Liver (tissue), 9 donors: ENCODE measurements around the gene PCYT2. TPM values are rescaled to one million over a fixed set of nuclear protein-coding genes. Genes with fewer than 3 reads are reported as not detected.

ENCODE experiments used
- DNase-seq: peaks from one replicate; pipeline ENCODE4 v3.0.0-alpha.2; 2017; ENCODE audit warnings: low spot score
- H3K27ac ChIP-seq, 2 donors: one replicate each; pipeline ENCODE4 v1.7.0; 2013; ENCODE audit warnings: inconsistent platforms in 2 of 2, low read length in 2 of 2, control low read depth in 1 of 2, low read depth in 1 of 2, mild to moderate bottlenecking in 1 of 2
- H3K27me3 ChIP-seq, 4 donors: one replicate each; pipeline versions ENCODE4 v1.6.1 to v1.7.0; 2013; ENCODE audit warnings: low read length in 3 of 4, inconsistent platforms in 1 of 4, mild to moderate bottlenecking in 1 of 4, moderate library complexity in 1 of 4; ENCODE audit not compliant: control insufficient read depth in 4 of 4, insufficient read depth in 4 of 4
- H3K36me3 ChIP-seq, 4 donors: one replicate each; pipeline versions ENCODE4 v1.6.1 to v1.7.0; 2013; ENCODE audit warnings: low read length in 3 of 4, mild to moderate bottlenecking in 3 of 4, low read depth in 1 of 4, moderate library complexity in 1 of 4; ENCODE audit not compliant: control insufficient read depth in 4 of 4, insufficient read depth in 3 of 4
- H3K4me1 ChIP-seq, 4 donors: one replicate each; pipeline versions ENCODE4 v1.6.1 to v1.7.0; 2013; ENCODE audit warnings: low read length in 3 of 4, mild to moderate bottlenecking in 3 of 4, moderate library complexity in 1 of 4; ENCODE audit not compliant: control insufficient read depth in 4 of 4, insufficient read depth in 4 of 4
- H3K4me3 ChIP-seq, 3 donors: one replicate each; pipeline versions ENCODE4 v1.6.1 to v1.7.0; 2013; ENCODE audit warnings: low read length in 3 of 3, control low read depth in 1 of 3, low read depth in 1 of 3, mild to moderate bottlenecking in 1 of 3
- H3K9ac ChIP-seq, 2 donors: one replicate each; pipeline ENCODE4 v1.7.0; 2013; ENCODE audit warnings: low read length in 2 of 2, mild to moderate bottlenecking in 2 of 2, moderate library complexity in 2 of 2, control low read depth in 1 of 2, low read depth in 1 of 2
- H3K9me3 ChIP-seq, 4 donors: one replicate each; pipeline versions ENCODE4 v1.6.1 to v1.7.0; 2013; ENCODE audit warnings: low read length in 3 of 4; ENCODE audit not compliant: control insufficient read depth in 4 of 4
- ATF3 ChIP-seq: IDR thresholded peaks from 2 replicates; pipeline ENCODE4 v1.6.1; 2016; ENCODE audit warnings: antibody characterized with exemption
- EGR1 ChIP-seq, 2 donors: IDR thresholded peaks; 2 replicates each; pipeline ENCODE4 v1.6.1; 2016 to 2018; ENCODE audit warnings: antibody characterized with exemption in 2 of 2, low read depth in 2 of 2
- FOXA1 ChIP-seq: IDR thresholded peaks from 2 replicates; pipeline ENCODE4 v1.6.1; 2016; ENCODE audit warnings: antibody characterized with exemption
- GABPA ChIP-seq, 2 donors: IDR thresholded peaks in 1 of 2; conservative IDR thresholded peaks in 1 of 2; 2 replicates each; pipeline ENCODE4 v1.6.1; 2016; ENCODE audit warnings: antibody characterized with exemption in 2 of 2, mild to moderate bottlenecking in 1 of 2, moderate library complexity in 1 of 2
- HNF4A ChIP-seq, 2 donors: conservative IDR thresholded peaks; 2 replicates each; pipeline ENCODE4 v1.6.1; 2016; ENCODE audit warnings: antibody characterized with exemption in 2 of 2, mild to moderate bottlenecking in 2 of 2
- HNF4G ChIP-seq: IDR thresholded peaks from 2 replicates; pipeline ENCODE4 v1.6.1; 2016; ENCODE audit warnings: antibody characterized with exemption
- JUND ChIP-seq, 2 donors: IDR thresholded peaks; 2 replicates each; pipeline ENCODE4 v1.6.1; 2016; ENCODE audit warnings: antibody characterized with exemption in 2 of 2
- NR2F2 ChIP-seq: IDR thresholded peaks from 2 replicates; pipeline ENCODE4 v1.6.1; 2016; ENCODE audit warnings: antibody characterized with exemption
- RAD21 ChIP-seq, 2 donors: IDR thresholded peaks; 2 replicates each; pipeline ENCODE4 v1.6.1; 2016; ENCODE audit warnings: antibody characterized with exemption in 2 of 2, mild to moderate bottlenecking in 2 of 2
- RXRA ChIP-seq, 2 donors: IDR thresholded peaks; 2 replicates each; pipeline ENCODE4 v1.6.1; 2017 to 2018; ENCODE audit warnings: antibody characterized with exemption in 2 of 2, mild to moderate bottlenecking in 1 of 2
- SP1 ChIP-seq: IDR thresholded peaks from 2 replicates; pipeline ENCODE4 v1.6.1; 2018; ENCODE audit warnings: antibody characterized with exemption, mild to moderate bottlenecking
- TAF1 ChIP-seq: conservative IDR thresholded peaks from 2 replicates; pipeline ENCODE4 v1.6.1; 2016; ENCODE audit warnings: antibody characterized with exemption, mild to moderate bottlenecking
- YY1 ChIP-seq: IDR thresholded peaks from 2 replicates; pipeline ENCODE4 v1.6.1; 2016; ENCODE audit warnings: antibody characterized with exemption, mild to moderate bottlenecking
- ZBTB33 ChIP-seq: IDR thresholded peaks from 2 replicates; pipeline ENCODE4 v1.6.1; 2016; ENCODE audit warnings: antibody characterized with exemption
- WGBS: extraction: QIAGEN DNeasy Blood & Tissue Kit; methylation state at CpG from one replicate; pipeline ENCODE4 v1.1.7; 2013; 5-methylcytosine and 5-hydroxymethylcytosine counted together
- polyA plus RNA-seq, 2 donors: library from polyadenylated mRNA; stranded (reverse) in 1 of 2; unstranded in 1 of 2; fragments of 200-250 nt in 1 of 2; fragments of >200 nt in 1 of 2; fragmentation: Nextera tagmentation in 1 of 2; extraction: Ambion mirVana in 1 of 2; gene quantifications; one replicate each; pipeline versions ENCODE4 v1.2.1 to v1.2.3, GENCODE V29; 2013 to 2015
- total RNA-seq, 2 donors: library from RNA; depleted of rRNA; stranded (reverse); fragments of >200 nt; gene quantifications; one replicate each; pipeline ENCODE4 v1.2.3, GENCODE V29; 2014
- TF ChIP-seq, protein P1 (sequence below): IDR thresholded peaks from 2 replicates; pipeline ENCODE4 v1.6.1; 2016; ENCODE audit warnings: antibody characterized with exemption
- donor health status: healthy.
- donor health status: healthy.
- donor health status: healthy.
- donor health status: healthy.
- donor health status: healthy.

Gene PCYT2
- total and polyA plus RNA-seq, 4 donors: 63.9 to 101 (median 88.4) TPM

DNA sequence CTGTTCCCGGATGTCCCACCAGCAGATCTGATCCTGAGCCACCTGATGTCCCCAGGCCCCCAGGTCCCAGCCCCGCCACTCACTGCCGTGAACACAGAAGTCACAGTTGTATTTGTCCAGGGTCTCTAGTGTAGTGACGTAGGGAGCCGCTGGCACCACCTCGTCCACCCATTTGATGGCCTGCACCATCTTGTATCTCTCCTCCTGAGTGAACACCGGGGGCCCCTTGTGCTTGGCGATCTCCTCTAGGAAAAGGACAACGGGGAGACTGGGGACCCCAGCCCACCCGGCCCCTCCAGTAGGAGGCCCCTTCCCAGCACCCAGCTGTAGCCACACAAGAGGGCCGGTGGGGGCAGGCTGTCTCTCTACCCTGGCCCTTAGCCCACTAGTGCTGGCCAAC is 2.4 kb downstream of the PCYT2 start:
- Histone ChIP-seq H3K9me3 (no peaks in the 10 kb centered on the region), H3K9ac (no peak overlapping the region), H3K4me1 (peaks cover 8 to 41% (median 16%) of the 10 kb centered on the region in 4 donors), H3K36me3 (peaks cover 6 to 48% (median 25%) of the 10 kb centered on the region in 4 donors), H3K27me3 (no peaks in the 10 kb centered on the region), H3K4me3 (no peak overlapping the region), H3K27ac (no peak overlapping the region)
- WGBS: 96% methylated on average over 11 of the region's 11 CpGs
- TF ChIP-seq ATF3: no peak
- TF ChIP-seq EGR1 (IDR thresholded peaks at IDR 0.05; ENCODE audit: low read depth in 2 of 2): no peak
- TF ChIP-seq ZBTB33: no peak
- TF ChIP-seq YY1: no peak
- no peak for TF ChIP-seq HNF4G
- TF ChIP-seq HNF4A (conservative IDR thresholded peaks at IDR 0.05): no peak
- no peak for TF ChIP-seq JUND (IDR thresholded peaks at IDR 0.05)
- no peak for TF ChIP-seq NR2F2
- no peak for TF ChIP-seq TAF1
- TF ChIP-seq GABPA (IDR thresholded peaks at IDR 0.05 in 1 of 2, conservative IDR thresholded peaks at IDR 0.05 in 1 of 2): no peak
- no peak for TF ChIP-seq RXRA (IDR thresholded peaks at IDR 0.05)
- TF ChIP-seq SP1: no peak
- no peak for TF ChIP-seq RAD21 (IDR thresholded peaks at IDR 0.05)
- TF ChIP-seq, protein P1, sequence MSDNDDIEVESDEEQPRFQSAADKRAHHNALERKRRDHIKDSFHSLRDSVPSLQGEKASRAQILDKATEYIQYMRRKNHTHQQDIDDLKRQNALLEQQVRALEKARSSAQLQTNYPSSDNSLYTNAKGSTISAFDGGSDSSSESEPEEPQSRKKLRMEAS: no peak
- no peak for DNase-seq

DNA sequence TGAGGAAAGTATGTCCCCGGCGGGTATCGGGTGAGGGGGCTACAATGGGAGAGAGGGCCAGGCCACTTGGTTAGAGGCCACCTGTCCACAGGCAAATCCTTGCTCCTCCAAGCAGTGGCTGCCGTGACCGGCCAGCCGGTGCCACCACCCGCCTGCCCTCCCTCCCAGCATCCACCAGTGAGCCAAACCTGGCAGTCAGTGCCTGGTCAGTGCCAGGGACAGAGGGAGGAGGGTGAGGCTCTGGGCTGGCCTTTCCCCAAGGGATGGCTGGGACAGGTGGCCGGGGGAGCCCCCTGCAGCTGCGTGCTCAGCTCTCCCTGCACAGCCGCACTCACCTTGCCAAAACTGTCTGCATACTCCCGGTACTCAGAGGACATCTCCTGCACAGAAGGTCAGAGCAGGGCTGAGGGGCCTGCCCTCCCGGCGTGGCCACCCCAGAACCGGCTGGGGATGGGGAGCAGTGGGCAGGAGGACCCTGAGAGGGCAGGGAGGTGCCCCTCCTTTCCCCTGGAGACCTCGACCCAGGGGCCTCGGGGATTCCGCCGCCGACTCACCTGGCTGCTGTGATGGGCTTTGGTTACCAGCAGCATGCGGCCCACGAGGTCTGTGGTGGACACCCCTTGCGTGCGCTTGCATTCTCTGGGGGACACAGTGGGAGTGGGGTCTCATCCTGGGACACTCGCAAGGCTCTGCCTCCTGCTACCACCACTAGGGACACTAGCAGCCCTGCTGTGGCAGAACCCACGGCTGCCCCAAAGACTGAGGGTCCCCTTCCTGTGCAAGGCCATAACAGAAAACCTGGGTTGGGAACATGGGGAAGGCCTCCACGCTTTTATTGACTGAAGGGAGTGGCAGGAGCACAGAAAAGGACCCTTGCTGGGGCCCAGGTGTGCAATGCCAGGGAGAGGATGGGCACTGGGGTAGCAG is 3.7 kb downstream of the PCYT2 start:
- WGBS: 91% methylated on average over 26 of the region's 26 CpGs
- Histone ChIP-seq H3K9ac (no peak overlapping the region), H3K27ac (no peak overlapping the region), H3K9me3 (no peaks in the 10 kb centered on the region), H3K36me3 (peaks cover 0 to 36% (median 20%) of the 10 kb centered on the region in 4 donors), H3K4me3 (no peak overlapping the region), H3K4me1 (peaks cover 12 to 49% (median 23%) of the 10 kb centered on the region in 4 donors), H3K27me3 (no peaks in the 10 kb centered on the region)
- TF ChIP-seq, protein P1: no peak
- no peak for TF ChIP-seq EGR1 (IDR thresholded peaks at IDR 0.05; ENCODE audit: low read depth in 2 of 2)
- TF ChIP-seq RAD21 (IDR thresholded peaks at IDR 0.05): no peak
- no peak for TF ChIP-seq ZBTB33
- TF ChIP-seq FOXA1: no peak
- TF ChIP-seq HNF4G: no peak
- no peak for TF ChIP-seq RXRA (IDR thresholded peaks at IDR 0.05)
- DNase-seq: no peak
